ENCODE measurements around the gene VAT1L.

The VAT1L gene

GRCh38 chr16:77833921-77834634 is 45.7 kb downstream of the VAT1L start:
- peak; percentile 69 to 72 for DNase-seq (ENCODE audit: low read depth in 2 of 2)

GRCh38 chr16:77834635-77835540 is 46.5 kb downstream of the VAT1L start:
- peak; percentile 90 to 91 for DNase-seq (ENCODE audit: low read depth in 2 of 2)

GRCh38 chr16:77836801-77837200 is 48.4 kb downstream of the VAT1L start:
- DNase-seq (ENCODE audit: low read depth in 2 of 2): no peak

- no peak for DNase-seq (ENCODE audit: low read depth in 2 of 2)
Observed at GRCh38 chr16:77838597-77839255, 50.4 kb downstream of the VAT1L start.

- DNase-seq (ENCODE audit: low read depth in 2 of 2): no peak
Observed at GRCh38 chr16:77840093-77840492, 51.7 kb downstream of the VAT1L start.

GRCh38 chr16:77840673-77841501 is 52.5 kb downstream of the VAT1L start:
- DNase-seq (ENCODE audit: low read depth in 2 of 2): peak; percentile 64 to 68

GRCh38 chr16:77841502-77841763 is 53.1 kb downstream of the VAT1L start:
- no peak for DNase-seq (ENCODE audit: low read depth in 2 of 2)

- DNase-seq (ENCODE audit: low read depth in 2 of 2): no peak
Observed at GRCh38 chr16:77842468-77842867, 54.1 kb downstream of the VAT1L start.

GRCh38 chr16:77843405-77843804 is 55.0 kb downstream of the VAT1L start:
- DNase-seq (ENCODE audit: low read depth in 2 of 2): no peak

- DNase-seq (ENCODE audit: low read depth in 2 of 2): no peak
Observed at GRCh38 chr16:77844801-77845200, 56.4 kb downstream of the VAT1L start.

- DNase-seq (ENCODE audit: low read depth in 2 of 2): no peak
Observed at GRCh38 chr16:77849646-77850258, 61.4 kb downstream of the VAT1L start.

GRCh38 chr16:77850636-77851333 is 62.4 kb downstream of the VAT1L start:
- no peak for DNase-seq (ENCODE audit: low read depth in 2 of 2)

GRCh38 chr16:77853161-77853560 is 64.8 kb downstream of the VAT1L start:
- DNase-seq (ENCODE audit: low read depth in 2 of 2): no peak

- no peak for DNase-seq (ENCODE audit: low read depth in 2 of 2)
Observed at GRCh38 chr16:77856438-77857160, 68.2 kb downstream of the VAT1L start.

- no peak for DNase-seq (ENCODE audit: low read depth in 2 of 2)
Observed at GRCh38 chr16:77858060-77858459, 69.7 kb downstream of the VAT1L start.

GRCh38 chr16:77859493-77860232 is 71.3 kb downstream of the VAT1L start:
- no peak for DNase-seq (ENCODE audit: low read depth in 2 of 2)

GRCh38 chr16:77860953-77861352 is 72.6 kb downstream of the VAT1L start:
- DNase-seq (ENCODE audit: low read depth in 2 of 2): no peak

- DNase-seq (ENCODE audit: low read depth in 2 of 2): no peak
Observed at GRCh38 chr16:77863250-77863649, 74.9 kb downstream of the VAT1L start.

GRCh38 chr16:77866752-77867151 is 78.4 kb downstream of the VAT1L start:
- DNase-seq (ENCODE audit: low read depth in 2 of 2): no peak
